ENCODE measurements around the gene PHC1. TPM values are rescaled to one million over a fixed set of nuclear protein-coding genes. Genes with fewer than 3 reads are reported as not detected.
"Not testable (repeated sequence)": the region's sequence is repeated elsewhere in the genome, so short reads cannot be mapped to it uniquely, and the experiment has no call there.

The PHC1 gene
- total RNA-seq, 3 donors from 2014 or later: 39.2 to 45.9 (median 40.5) TPM

DNA sequence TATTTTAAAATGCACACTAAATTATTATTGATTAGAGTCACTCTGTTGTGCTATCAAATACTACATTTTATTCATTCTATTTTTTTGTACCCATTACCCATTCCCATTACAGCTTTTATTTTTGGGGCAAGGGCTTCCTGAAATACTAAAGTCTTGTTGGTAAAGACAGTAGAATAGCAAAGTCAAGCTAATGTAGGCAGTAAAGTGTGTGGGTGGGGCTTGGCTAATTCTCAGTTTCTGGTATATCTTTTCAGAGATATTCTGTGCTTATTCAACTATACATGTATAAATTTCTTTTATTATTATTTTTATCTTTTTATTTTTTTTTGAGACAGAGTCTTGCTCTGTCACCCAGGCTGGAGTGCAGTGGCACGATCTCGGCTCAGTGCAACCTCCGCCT lies 22.3 kb upstream of the PHC1 start:
- H3K4me1 ChIP-seq: no peaks in the 10 kb centered on the region
- no peaks in the 10 kb centered on the region for H3K36me3 ChIP-seq
- H3K4me3 ChIP-seq: no peak overlapping the region
- no peaks in the 10 kb centered on the region for H3K9me3 ChIP-seq
- intact Hi-C loops (cut with DNase I; ENCODE audit: low total_unique reads): no loop called here
- no peak for TF ChIP-seq POLR2AphosphoS5 (IDR thresholded peaks at IDR 0.05)
- TF ChIP-seq POLR2A (IDR thresholded peaks at IDR 0.05): no peak
- TF ChIP-seq, protein P1, sequence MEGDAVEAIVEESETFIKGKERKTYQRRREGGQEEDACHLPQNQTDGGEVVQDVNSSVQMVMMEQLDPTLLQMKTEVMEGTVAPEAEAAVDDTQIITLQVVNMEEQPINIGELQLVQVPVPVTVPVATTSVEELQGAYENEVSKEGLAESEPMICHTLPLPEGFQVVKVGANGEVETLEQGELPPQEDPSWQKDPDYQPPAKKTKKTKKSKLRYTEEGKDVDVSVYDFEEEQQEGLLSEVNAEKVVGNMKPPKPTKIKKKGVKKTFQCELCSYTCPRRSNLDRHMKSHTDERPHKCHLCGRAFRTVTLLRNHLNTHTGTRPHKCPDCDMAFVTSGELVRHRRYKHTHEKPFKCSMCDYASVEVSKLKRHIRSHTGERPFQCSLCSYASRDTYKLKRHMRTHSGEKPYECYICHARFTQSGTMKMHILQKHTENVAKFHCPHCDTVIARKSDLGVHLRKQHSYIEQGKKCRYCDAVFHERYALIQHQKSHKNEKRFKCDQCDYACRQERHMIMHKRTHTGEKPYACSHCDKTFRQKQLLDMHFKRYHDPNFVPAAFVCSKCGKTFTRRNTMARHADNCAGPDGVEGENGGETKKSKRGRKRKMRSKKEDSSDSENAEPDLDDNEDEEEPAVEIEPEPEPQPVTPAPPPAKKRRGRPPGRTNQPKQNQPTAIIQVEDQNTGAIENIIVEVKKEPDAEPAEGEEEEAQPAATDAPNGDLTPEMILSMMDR (IDR thresholded peaks at IDR 0.05): no peak
- H3K27ac ChIP-seq: no peak overlapping the region
- no peaks in the 10 kb centered on the region for H3K27me3 ChIP-seq
- DNase-seq (ENCODE audit: low spot score in 2 of 2): no peak

- H3K36me3 ChIP-seq: no peaks in the 10 kb centered on the region
- no peak overlapping the region for H3K27ac ChIP-seq
- H3K4me1 ChIP-seq: no peaks in the 10 kb centered on the region
- H3K4me3 ChIP-seq: no peak overlapping the region
- TF ChIP-seq POLR2A (IDR thresholded peaks at IDR 0.05) (no peak), POLR2AphosphoS5 (IDR thresholded peaks at IDR 0.05) (no peak)
- TF ChIP-seq, protein P1 (IDR thresholded peaks at IDR 0.05): no peak
- intact Hi-C loops (cut with DNase I; ENCODE audit: low total_unique reads): no loop called here
- H3K27me3 ChIP-seq: no peaks in the 10 kb centered on the region
- no peaks in the 10 kb centered on the region for H3K9me3 ChIP-seq
- DNase-seq (ENCODE audit: low spot score in 2 of 2): no peak
Observed at GRCh38 chr12:8894378-8894777, 19.9 kb upstream of the PHC1 start.

GRCh38 chr12:8894986-8895385 lies 19.3 kb upstream of the PHC1 start:
- no peaks in the 10 kb centered on the region for H3K4me1 ChIP-seq
- DNase-seq (ENCODE audit: low spot score in 2 of 2): no peak
- no peak overlapping the region for H3K27ac ChIP-seq
- TF ChIP-seq, protein P1 (IDR thresholded peaks at IDR 0.05): no peak
- TF ChIP-seq POLR2A (IDR thresholded peaks at IDR 0.05) (no peak), POLR2AphosphoS5 (IDR thresholded peaks at IDR 0.05) (no peak)
- intact Hi-C loops (cut with DNase I; ENCODE audit: low total_unique reads): no loop called here
- no peak overlapping the region for H3K4me3 ChIP-seq
- H3K9me3 ChIP-seq: no peaks in the 10 kb centered on the region
- no peaks in the 10 kb centered on the region for H3K36me3 ChIP-seq
- no peaks in the 10 kb centered on the region for H3K27me3 ChIP-seq

GRCh38 chr12:8897081-8897480 lies 17.2 kb upstream of the PHC1 start:
- Histone ChIP-seq H3K36me3 (no peaks in the 10 kb centered on the region), H3K27me3 (no peaks in the 10 kb centered on the region), H3K4me1 (no peaks in the 10 kb centered on the region), H3K9me3 (no peaks in the 10 kb centered on the region), H3K27ac (no peak overlapping the region), H3K4me3 (no peak overlapping the region)
- TF ChIP-seq, protein P1 (IDR thresholded peaks at IDR 0.05): no peak
- TF ChIP-seq POLR2AphosphoS5 (IDR thresholded peaks at IDR 0.05) (no peak), POLR2A (IDR thresholded peaks at IDR 0.05) (no peak)
- intact Hi-C loops (cut with DNase I; ENCODE audit: low total_unique reads): no loop called here
- DNase-seq (ENCODE audit: low spot score in 2 of 2): no peak

DNA sequence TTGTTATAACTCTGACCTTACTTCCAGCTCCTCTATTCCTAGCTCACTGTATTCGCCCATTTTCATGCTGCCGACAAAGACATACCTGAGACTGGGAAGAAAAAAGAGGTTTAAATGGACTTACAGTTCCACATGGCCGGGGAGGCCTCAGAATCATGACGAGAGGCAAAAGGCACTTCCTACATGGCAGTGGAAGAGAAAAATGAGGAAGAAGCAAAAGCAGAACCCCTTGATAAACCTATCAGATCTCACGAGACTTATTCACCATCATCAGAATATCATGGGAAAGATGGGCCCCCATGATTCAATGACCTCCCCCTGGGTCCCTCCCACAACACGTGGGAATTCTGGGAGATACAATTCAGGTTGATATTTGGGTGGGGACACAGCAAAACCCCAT lies 14.5 kb upstream of the PHC1 start:
- intact Hi-C loops (cut with DNase I; ENCODE audit: low total_unique reads): no loop called here
- no peak for TF ChIP-seq POLR2A (IDR thresholded peaks at IDR 0.05)
- TF ChIP-seq, protein P1 (IDR thresholded peaks at IDR 0.05): no peak
- TF ChIP-seq POLR2AphosphoS5 (IDR thresholded peaks at IDR 0.05): no peak
- H3K27ac ChIP-seq: no peak overlapping the region
- H3K36me3 ChIP-seq: no peaks in the 10 kb centered on the region
- H3K9me3 ChIP-seq: no peaks in the 10 kb centered on the region
- H3K4me1 ChIP-seq: no peaks in the 10 kb centered on the region
- H3K27me3 ChIP-seq: no peaks in the 10 kb centered on the region
- no peak overlapping the region for H3K4me3 ChIP-seq
- no peak for DNase-seq (ENCODE audit: low spot score in 2 of 2)

GRCh38 chr12:8902703-8903102 lies 11.6 kb upstream of the PHC1 start:
- H3K9me3 ChIP-seq; H3K27me3 ChIP-seq; H3K27ac ChIP-seq; H3K4me1 ChIP-seq; H3K36me3 ChIP-seq; DNase-seq (ENCODE audit: low spot score in 2 of 2); intact Hi-C loops (cut with DNase I; ENCODE audit: low total_unique reads); H3K4me3 ChIP-seq: not testable (repeated sequence)
